HK-2 (cell line): ENCODE results near the gene CUL9.
A peak's percentile ranks its signal among the peaks of the same experiment; 100 is the strongest.

ENCODE experiments used
- DNase-seq: peaks from one replicate; pipeline ENCODE4 v3.0.0-alpha.2; 2018; ENCODE audit not compliant: unreplicated experiment

Gene CUL9

DNA sequence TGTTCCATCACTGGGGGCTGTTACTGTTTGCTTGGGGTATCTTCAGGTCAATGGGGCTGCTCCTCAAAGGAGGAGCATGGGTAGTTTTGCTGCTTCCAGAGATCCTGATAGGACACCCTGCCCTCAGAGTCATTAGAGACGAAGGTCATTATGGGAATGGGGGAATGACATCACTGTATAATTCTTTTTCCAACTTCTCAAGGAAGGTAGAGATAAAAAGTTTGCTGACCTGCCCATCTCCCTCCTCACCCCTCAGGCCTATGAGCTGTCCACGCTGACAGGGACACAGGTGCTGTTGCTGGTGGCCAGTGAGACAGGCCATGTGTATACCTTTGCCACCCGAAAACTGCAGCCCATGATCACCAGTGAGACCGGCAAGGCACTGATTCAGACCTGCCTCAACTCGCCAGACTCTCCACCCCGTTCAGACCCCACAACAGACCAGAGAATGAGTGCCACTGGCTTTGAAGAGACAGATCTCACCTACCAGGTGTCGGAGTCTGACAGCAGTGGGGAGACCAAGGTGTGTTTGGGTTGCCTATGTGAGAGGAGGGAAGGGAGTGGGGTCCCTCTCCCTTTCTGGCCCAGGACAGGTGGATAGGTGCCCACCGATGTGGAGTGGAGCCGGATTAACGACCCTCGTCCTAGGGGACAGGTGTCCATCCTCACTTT, 8.3 kb upstream of the CUL9 start:
- DNase-seq, result no peak

DNA sequence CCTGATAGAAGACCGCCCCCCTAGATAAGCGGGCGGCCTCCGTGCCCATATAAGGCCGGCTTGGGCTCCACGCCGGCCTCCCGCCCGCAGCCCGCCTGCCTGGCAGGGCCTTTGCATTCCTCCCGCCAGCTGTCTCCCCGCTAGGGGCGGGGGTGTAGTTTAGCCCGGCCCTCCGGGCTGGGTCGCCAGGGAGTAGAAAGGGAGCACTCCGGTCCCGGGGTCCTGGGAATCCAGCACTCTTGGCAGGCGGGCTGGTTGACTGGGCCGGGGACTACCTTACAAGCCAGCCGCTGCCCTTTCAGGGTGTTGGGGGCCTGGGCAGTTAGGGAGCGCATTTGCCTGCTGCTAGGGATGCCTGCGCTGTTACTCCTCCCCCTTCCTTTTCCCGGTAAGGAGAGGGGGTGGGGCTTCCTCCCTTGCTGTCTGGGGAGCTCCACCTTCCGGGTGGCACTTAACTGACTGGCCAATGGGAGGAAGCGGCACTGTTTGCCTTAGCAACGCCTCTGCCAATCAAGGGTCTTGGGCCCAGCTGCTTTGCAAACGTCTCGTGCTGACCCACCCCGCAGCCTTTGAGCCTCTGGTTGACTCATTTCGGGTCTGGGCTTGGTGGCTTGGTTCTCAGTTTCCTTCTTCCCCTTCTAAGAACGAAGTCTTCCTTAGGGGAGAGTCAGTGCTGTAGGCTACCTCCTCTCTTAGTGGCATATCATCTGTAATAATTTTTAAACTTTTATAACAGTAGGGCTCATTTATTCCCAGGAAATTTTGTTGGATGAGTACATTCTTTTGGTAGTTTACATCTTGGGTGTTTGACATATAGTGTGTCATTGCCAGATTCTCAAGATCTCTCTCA, 7.5 kb upstream of the CUL9 start:
- peak; percentile 95 for DNase-seq

DNA sequence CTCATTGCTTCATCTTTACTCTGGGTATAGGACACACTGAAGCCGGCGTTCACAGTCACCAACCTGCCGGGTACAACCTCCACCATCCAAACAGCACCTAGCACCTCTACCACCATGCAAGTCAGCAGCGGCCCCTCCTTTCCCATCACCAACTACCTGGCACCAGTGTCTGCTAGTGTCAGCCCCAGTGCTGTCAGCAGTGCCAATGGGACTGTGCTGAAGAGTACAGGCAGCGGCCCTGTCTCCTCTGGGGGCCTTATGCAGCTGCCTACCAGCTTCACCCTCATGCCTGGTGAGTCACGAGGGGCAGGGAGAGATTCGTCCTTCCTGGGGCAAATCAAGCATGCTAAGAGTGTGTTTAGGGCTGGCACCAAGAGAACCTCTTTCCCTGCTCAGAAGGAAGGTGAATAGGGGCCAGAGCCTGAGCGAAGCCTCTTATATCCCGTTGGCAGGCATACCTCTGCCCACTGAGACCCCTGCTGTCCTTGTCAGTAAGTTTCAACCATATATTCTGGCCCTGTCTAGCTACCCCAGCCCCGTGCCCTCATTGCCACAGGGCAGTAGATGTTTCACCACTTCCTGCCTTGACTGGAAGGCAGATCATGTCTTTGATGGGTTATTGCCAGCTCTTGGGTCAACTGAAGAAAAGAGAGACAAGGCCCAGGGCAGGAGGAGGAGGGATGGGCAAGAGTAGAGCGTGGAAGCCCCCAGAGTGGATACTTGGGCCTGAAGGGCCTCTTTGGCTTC, 6.1 kb upstream of the CUL9 start:
- no peak for DNase-seq

DNA sequence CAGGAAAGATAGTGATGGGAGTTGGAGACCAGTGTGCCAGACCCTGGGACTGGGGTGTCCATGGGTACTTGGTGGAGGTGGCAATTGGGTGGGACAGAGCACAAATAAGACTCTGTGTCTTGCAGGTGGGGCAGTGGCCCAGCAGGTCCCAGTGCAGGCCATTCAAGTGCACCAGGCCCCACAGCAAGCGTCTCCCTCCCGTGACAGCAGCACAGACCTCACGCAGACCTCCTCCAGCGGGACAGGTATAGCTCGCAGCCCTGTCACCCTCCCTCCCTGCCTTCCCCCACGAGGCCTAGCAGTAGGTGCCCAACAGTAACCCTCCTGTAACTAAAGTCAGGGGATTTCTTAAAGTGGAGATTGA, 5.6 kb upstream of the CUL9 start:
- DNase-seq, result no peak

DNA sequence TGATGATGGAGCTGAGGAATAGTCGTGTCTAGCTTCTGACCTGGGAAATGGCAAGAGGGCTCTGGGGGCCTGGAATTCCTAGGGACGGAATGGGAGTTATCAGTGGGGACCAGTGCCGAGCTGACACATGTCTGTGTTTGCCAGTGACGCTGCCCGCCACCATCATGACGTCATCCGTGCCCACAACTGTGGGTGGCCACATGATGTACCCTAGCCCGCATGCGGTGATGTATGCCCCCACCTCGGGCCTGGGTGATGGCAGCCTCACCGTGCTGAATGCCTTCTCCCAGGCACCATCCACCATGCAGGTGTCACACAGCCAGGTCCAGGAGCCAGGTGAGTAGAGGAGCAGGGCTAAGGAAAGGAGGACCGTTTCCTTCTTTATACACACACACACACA, 3.8 kb upstream of the CUL9 start:
- no peak for DNase-seq

DNA sequence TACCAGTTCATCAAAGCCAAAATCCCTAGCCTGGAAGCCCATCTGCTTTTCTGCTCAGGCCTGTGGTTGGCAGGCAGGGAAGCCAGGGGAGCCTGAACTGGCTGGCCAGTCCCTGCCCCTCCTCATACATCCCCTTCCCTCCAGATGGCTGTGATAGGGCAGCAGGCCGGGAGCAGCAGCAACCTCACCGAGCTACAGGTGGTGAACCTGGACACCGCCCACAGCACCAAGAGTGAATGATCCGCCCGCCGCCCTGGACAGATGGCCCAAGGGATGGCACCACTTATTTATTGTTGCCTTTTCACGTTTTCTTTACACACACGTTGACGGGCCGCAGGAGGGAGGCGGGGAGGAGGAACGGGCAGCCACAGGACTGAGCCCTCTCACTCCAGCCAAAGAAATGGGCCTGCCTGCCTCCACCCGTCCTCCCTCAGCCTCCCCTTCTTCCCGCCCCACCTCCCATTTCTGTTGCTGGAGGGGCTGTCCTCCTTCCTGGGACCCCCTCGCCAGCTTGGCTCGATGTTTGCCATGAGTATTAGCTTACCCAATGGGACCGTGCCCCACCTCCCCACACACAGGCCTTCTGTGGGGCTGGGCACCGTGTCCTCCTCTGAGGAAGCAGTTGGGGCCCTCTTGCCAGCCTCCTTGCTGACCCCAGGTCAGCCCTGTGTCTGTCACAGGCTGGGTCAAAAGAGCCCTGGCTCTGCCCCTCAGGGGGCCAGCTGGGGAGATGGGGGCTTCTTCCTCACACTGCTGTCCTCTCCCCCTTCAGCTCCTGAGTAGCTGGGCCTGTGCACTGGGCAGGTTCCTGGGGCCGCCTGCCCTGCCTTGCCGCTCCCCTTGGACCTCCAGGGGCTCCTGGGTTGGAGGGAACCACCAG, 2.8 kb upstream of the CUL9 start:
- DNase-seq, result no peak

DNA sequence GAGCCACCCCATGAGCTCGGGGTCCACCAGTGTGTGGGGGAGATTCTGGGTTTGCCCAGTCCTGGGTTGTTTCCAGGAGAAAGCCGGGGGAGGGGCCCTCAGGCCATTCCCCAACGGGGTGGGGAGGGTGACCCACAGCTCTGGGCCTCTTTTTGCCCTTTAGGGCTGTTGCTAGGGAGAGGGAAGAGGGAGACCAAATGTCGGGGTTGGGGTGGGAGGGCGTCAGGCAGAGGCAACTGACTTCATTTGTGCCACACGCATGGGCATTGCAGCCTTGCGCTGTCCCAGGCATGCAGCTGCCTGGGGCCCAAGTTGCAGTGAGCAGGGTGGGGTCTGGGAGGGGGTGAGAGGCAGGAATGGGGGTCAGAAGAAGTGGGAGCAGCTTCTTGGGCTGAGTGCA, 1.9 kb upstream of the CUL9 start:
- no peak for DNase-seq

DNA sequence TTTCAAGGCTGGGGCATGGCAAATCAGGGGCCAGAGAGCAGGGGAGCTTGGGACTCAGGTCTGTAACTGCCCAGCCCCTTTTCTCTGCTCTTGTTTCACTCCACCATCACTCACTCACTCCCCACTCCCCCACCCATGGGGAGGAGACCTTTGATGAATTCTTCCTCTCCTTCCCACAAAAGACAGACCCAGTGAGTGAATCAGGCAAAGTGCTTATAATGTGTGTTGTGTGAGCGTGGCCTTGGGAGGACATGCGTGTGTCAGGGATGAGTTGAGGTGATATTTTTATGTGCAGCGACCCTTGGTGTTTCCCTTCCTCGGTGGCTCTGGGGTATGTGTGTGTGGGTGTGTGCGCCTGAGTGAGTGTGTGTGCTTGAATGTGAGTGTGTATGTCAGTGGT, 1.0 kb upstream of the CUL9 start:
- DNase-seq, result peak; percentile 16

DNA sequence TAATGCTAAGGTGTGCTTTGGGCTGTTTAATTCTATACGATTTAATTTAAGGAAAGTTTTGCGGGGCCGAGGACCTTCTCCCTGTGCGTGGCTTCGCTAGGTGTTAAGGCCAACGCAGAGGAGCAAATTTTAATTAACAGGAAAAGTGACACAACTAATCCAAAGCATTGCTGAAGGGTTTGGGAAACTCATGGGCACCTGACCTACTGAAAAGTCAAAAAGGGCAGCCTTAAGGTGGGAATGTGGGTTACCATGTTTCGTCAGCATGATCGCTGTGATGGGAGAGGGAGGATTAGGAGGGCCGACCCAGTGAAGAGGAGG, 415 bp upstream of the CUL9 start:
- no peak for DNase-seq

DNA sequence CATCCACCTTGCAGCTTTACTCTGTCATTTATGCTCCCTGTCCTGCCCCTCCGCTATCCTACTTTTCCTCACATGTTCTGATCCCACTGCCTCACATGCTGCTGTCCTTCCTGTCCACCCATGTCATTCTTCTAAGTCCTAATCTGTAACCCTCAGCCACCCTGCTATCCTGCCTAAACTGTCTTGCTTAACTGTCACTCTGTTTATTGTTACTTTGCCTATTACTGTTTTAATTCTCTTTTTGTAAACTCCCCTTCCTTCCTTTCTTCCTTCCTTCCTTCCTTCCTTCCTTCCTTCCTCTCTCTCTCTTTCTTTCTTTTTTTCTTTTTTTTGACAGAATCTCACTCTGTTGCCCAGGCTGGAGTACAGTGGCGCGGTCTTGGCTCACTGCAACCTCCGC, 1.4 kb downstream of the CUL9 start:
- DNase-seq, result no peak

DNA sequence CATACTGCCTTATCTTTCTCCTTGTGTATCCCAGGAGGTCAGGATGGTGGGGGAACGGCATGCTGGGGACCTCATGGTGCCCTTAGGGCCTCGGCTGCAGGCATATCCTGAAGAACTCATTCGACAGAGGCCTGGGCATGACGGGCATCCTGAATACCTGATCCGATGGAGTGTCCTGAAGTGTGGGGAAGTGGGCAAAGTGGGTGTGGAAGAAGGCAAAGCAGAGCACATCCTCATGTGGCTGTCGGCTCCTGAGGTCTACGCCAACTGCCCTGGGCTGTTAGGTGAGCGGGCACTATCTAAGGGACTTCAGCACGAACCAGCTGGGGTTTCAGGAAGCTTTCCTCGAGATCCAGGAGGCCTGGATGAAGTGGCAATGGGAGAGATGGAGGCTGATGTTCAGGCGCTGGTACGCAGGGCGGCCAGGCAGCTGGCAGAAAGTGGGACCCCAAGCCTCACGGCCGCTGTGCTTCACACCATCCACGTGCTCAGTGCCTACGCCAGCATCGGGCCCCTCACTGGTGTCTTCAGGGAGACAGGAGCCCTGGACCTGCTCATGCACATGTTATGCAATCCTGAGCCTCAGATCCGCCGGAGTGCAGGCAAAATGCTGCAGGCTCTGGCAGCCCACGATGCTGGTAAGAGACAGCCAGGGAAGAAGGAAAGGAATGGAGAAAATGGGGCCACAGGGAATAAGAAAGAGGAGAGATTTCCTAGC, 2.4 kb downstream of the CUL9 start:
- no peak for DNase-seq

DNA sequence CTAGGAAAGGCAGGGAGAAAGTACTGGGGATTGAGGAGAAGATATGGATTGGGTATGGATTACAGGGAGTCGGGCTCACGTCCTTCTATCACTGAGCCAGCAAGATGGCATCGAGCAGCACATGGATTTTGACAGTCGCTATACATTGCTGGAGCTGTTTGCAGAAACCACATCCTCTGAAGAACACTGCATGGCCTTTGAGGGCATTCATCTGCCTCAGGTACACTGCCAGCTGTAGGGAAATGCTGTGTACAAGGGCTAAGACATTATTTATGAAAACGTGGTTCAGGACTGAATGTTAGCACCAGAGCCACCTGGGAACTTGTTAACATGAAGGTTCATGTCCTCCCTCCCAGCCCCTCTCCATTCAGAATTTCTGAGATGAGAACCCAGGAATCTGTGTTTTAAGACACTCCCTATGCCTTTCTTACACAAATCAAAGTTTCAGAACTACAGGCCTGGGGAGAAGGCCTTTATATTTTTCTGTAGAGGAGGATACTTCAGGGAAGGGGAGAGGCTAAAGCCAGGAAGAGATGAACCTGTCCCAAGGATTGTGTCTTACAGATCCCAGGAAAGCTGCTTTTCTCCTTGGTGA, 3.5 kb downstream of the CUL9 start:
- no peak for DNase-seq

DNA sequence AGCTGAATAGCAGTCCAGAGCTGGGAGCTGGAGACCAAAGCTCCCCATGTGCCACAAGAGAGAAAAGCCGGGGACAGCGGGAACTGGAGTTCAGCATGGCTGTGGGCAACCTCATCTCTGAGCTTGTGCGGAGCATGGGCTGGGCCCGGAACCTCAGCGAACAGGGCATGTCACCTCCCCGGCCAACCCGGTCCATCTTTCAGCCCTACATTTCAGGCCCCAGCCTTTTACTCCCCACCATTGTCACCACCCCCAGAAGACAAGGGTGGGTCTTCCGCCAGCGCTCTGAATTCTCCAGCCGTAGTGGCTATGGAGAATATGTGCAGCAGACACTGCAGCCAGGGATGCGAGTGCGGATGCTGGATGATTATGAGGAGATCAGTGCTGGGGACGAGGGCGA, 4.0 kb downstream of the CUL9 start:
- DNase-seq, result no peak

DNA sequence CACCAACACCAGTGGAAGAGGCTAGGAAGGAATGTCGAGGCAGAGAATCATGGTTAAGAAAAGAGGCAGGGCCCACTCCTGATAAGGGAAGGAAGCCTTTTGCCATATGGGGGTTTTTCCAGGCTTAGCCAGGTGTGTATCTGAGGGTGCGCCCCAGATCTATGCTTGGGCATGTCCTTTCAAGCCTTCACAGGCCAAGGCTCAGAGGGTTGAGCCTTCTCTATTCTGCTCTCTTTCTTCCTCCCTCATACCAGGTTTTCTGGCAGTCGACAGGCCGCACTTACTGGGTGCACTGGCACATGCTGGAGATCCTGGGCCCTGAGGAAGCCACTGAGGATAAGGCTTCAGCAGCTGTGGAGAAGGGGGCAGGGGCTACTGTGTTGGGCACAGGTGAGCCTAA, 4.7 kb downstream of the CUL9 start:
- no peak for DNase-seq

DNA sequence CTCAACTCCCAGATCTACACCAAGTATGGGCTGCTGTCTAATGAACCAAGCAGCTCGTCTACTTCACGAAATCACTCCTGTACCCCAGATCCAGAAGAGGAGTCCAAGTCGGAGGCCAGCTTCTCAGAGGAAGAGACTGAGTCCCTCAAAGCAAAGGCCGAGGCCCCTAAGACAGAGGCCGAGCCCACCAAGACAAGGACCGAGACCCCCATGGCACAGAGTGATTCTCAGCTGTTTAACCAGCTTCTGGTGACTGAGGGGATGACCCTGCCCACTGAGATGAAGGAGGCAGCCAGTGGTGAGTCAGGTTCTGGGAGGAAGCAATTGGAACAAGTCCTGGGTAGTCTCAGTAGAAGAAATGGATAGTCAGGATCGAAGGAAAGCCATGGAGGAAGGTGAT, 5.8 kb downstream of the CUL9 start:
- no peak for DNase-seq

DNA sequence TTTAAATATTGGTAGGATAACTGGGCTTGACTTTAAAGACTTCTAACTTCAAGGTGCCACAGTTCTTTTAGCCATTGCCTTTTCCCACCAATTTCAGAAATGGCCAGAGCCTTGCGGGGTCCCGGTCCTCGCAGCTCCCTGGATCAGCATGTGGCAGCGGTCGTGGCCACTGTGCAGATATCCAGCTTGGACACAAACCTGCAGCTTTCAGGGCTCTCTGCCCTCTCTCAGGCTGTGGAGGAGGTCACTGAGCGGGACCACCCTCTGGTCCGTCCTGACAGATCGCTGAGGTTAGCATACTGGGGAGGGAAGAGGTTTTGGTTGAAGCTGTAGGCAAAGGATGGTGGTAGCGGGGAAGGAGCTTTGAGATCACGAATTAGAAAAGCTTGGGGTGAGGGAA, 6.4 kb downstream of the CUL9 start:
- no peak for DNase-seq

DNA sequence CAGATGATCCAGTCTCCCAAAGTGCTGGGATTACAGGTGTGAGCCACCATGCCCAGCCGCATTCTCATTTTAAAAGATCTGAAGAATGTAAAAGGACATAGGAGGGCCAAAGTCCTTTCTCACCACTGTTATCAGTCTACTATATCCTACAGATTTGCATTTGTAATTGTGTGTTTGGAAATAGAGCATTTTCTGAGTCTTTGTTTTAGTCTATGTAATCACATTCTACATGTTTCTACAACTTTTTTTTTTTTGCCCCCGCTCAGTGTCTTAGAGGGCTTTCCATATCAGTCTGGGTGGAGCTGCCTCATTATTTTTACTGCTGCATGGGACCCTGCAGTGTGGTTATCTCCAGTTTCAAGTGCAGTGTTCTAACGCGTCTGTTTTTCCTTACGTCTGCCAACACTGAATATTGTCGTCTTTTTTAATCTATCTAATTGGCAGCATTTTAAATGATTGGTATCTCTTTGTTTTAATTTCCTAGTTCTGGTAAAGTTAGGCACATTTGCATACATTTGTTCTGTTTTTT, 7.8 kb downstream of the CUL9 start:
- no peak for DNase-seq

DNA sequence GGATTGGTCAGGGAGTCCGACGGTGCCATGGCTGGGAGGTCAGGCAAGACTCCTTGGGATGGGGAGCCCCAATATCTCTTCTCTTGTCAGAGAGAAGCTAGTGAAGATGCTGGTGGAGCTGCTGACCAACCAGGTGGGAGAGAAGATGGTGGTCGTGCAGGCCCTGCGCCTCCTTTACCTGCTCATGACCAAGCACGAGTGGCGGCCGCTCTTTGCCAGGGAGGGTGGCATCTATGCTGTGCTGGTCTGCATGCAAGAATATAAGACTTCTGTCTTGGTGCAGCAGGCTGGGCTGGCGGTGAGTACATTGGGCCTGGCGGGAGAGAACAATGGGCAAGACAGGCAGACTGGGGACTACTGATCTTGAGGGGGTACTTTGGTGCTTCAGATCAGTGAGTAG, 10.9 kb downstream of the CUL9 start:
- DNase-seq, result no peak

DNA sequence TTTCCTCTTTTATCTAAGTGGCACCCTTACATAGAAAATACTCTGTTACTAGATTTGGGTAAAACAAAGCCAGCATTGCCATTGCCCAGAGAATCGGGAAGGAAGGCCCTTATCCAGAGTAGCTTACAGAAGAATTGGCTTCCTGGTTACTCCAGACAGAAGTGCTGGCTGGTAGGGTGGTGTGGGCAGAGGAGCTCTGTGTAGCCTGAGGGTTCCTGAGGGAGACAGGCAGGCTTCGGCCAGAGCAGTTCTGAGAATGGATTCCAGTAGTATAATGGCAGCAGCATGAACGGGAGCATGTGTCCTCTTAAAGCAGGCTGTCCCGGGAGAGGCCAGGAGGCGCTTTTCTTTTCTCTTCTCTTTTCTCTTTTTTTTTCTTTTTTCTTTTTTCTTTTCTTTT, 11.9 kb downstream of the CUL9 start:
- no peak for DNase-seq

DNA sequence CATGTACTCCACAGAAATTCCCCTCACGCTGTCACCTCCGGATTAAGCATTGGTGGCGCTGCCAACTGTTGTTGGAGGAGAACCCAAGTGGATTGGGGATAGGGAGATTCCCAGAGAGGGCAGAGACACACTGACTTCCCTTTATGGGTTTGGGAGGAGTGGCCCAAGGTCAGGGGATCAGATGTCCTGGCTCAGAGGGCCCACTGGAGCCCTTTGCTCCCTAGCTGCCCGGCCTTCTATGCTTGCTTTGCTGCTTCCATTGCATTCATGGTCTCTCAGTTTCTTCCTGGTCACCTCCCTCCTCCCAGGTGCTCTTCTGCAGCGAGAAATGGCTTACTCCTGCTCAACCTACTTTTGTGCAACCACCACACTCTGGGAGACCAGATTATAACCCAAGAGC, 14.3 kb downstream of the CUL9 start:
- no peak for DNase-seq

DNA sequence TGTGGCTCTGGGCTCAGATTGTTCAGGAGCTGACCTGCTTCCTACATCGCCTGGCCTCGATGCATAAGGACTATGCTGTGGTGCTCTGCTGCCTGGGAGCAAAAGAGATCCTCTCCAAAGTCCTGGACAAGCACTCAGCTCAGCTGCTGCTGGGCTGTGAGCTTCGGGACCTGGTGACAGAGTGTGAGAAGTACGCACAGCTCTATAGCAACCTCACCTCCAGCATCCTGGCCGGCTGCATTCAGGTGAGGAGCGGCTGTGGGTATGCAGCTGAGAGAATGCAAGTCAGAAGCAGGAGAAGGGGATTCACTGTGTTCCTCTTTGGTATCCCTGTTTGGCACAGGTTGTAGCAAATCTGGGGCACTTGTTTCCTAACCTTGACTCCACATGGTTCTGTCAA, 17.9 kb downstream of the CUL9 start:
- DNase-seq, result no peak
